ENCODE data around the gene LTB.

LTB gene

GRCh38 chr6:31574106-31575061 lies 7.8 kb downstream of the LTB start:
- peak overlapping the region; percentile 98 for H3K4me3 ChIP-seq (ENCODE audit: low read depth, low read length)
- peak; percentile 46 for DNase-seq (ENCODE audit: low read depth)
- TF ChIP-seq POLR2A (IDR thresholded peaks at IDR 0.05; ENCODE audit: extremely low read depth, insufficient read length): no peak
- TF ChIP-seq, protein P1, sequence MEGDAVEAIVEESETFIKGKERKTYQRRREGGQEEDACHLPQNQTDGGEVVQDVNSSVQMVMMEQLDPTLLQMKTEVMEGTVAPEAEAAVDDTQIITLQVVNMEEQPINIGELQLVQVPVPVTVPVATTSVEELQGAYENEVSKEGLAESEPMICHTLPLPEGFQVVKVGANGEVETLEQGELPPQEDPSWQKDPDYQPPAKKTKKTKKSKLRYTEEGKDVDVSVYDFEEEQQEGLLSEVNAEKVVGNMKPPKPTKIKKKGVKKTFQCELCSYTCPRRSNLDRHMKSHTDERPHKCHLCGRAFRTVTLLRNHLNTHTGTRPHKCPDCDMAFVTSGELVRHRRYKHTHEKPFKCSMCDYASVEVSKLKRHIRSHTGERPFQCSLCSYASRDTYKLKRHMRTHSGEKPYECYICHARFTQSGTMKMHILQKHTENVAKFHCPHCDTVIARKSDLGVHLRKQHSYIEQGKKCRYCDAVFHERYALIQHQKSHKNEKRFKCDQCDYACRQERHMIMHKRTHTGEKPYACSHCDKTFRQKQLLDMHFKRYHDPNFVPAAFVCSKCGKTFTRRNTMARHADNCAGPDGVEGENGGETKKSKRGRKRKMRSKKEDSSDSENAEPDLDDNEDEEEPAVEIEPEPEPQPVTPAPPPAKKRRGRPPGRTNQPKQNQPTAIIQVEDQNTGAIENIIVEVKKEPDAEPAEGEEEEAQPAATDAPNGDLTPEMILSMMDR (IDR thresholded peaks at IDR 0.05; ENCODE audit: low read depth, low read length): peak; percentile 10

- TF ChIP-seq MYC (IDR thresholded peaks at IDR 0.05; ENCODE audit: low read depth, low read length): no peak
- DNase-seq (ENCODE audit: low read depth): no peak
- no peak overlapping the region for H3K4me3 ChIP-seq (ENCODE audit: low read depth, low read length)
These were observed 8.8 kb downstream of the LTB start for GRCh38 chr6:31573239-31574105.

GRCh38 chr6:31572041-31572911 lies 9.9 kb downstream of the LTB start, which contains the start of gene LTA:
Gene LTA (plus strand): TSS chr6:31572289. CDS start chr6:31572743, 454 bp downstream.
- H3K4me3 ChIP-seq (ENCODE audit: low read depth, low read length): no peak within 1 kb of the TSS
- TF ChIP-seq MYC (IDR thresholded peaks at IDR 0.05; ENCODE audit: low read depth, low read length) (no peak), POLR2A (IDR thresholded peaks at IDR 0.05; ENCODE audit: extremely low read depth, insufficient read length) (no peak), MAX (IDR thresholded peaks at IDR 0.05; ENCODE audit: low read depth, low read length) (no peak)
- TF ChIP-seq, protein P1 (IDR thresholded peaks at IDR 0.05; ENCODE audit: low read depth, low read length): no peak
- DNase-seq (ENCODE audit: low read depth): no peak

DNA sequence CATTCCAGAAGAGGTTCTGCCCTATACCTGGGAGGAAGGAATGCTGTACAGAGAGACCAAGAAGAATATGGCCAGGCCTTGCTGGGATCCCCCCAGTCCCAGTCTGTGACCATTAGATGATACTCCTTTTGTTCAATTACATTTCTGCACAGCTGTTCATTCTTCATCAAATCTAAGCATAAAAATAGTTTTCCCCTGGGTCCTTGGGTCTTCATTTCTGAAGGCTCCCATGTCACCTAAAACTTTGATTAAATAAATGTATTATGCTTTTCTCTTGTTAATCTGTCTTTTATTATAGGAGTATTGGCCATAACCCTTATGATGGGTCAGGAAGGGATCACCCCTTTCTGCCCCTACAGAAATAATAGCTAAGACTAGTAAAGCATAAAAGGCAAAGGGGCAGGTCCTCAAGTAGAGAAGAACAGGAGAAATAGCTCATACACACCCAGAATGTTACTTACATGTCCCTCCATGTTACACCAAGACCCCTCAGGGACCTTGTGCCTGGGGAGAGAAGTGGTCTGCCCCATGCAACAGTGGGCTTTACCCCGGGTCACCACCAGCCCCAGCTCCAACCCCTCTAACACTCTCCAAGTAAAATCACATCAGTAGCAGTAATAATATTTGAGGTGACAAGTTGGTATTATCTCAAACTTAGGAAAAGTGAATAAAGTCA lies 12.2 kb downstream of the LTB start:
- no peak for DNase-seq (ENCODE audit: low read depth)
- TF ChIP-seq, protein P1 (IDR thresholded peaks at IDR 0.05; ENCODE audit: low read depth, low read length): no peak
- TF ChIP-seq MAX (IDR thresholded peaks at IDR 0.05; ENCODE audit: low read depth, low read length): no peak
- no peak for TF ChIP-seq POLR2A (IDR thresholded peaks at IDR 0.05; ENCODE audit: extremely low read depth, insufficient read length)
- no peak for TF ChIP-seq MYC (IDR thresholded peaks at IDR 0.05; ENCODE audit: low read depth, low read length)
- no peak overlapping the region for H3K4me3 ChIP-seq (ENCODE audit: low read depth, low read length)

- no peak overlapping the region for H3K4me3 ChIP-seq (ENCODE audit: low read depth, low read length)
- DNase-seq (ENCODE audit: low read depth): no peak
- TF ChIP-seq MAX (IDR thresholded peaks at IDR 0.05; ENCODE audit: low read depth, low read length) (0 out of 2 replicates have a peak, but pooled peaks have one; percentile 7), POLR2A (IDR thresholded peaks at IDR 0.05; ENCODE audit: extremely low read depth, insufficient read length) (no peak)
These were observed 13.7 kb downstream of the LTB start for GRCh38 chr6:31568537-31568961.
